HepG2 (cell line): Measurements from ENCODE around the gene SLIT3. TPM values are rescaled to one million over a fixed set of nuclear protein-coding genes. Genes with fewer than 3 reads are reported as not detected.

Experiments
- ATAC-seq: fragments of 200-7000 bp; cut with Tn5 transposase; 3 replicates; pipeline ENCODE4 v1.9.1; 2020; ENCODE audit warnings: mild to moderate bottlenecking, moderate library complexity
- BruUV-seq: library from RNA; stranded (reverse); fragments of 400-500 nt; replicated peaks from 2 replicates; lab custom pipeline; 2021; lab: Mats Ljungman, UMichigan
- CTCF ChIA-PET: fragments of 300-600 bp; formaldehyde crosslinking; extraction: SDS; loops from one replicate; lab custom pipeline; 2021; ENCODE audit warnings: low total read pairs, inconsistent platforms, low intra/inter-chr PET ratio; lab: Yijun Ruan, JAX
- POLR2A ChIA-PET: fragments of 350-600 bp; sonication (Branson Sonifier 250); formaldehyde crosslinking; loops from one replicate; lab custom pipeline; 2020; ENCODE audit warnings: antibody characterized with exemption, inconsistent platforms; lab: Yijun Ruan, JAX
- DNase-seq: peaks from one replicate; pipeline ENCODE4 v3.0.0-alpha.2; 2015; ENCODE audit warnings: low spot score
- FAIRE-seq: peaks from 3 replicates; lab custom pipeline; 2011; peaks lifted over from hg19 to GRCh38; lab: Jason Lieb, UNC
- H2AFZ ChIP-seq: one replicate; pipeline ENCODE4 v1.6.1; 2011; ENCODE audit warnings: low read length, inconsistent platforms
- H3K27ac ChIP-seq: fragments of 300-600 bp; 3 replicates; pipeline ENCODE4 v1.8.0; 2011; ENCODE audit warnings: mixed run types, mild to moderate bottlenecking, mixed read lengths, low read length, inconsistent platforms; ENCODE audit not compliant: insufficient read depth; ENCODE audit errors: extremely low read length
- H3K27me3 ChIP-seq, 2 experiments: fragments of 200-600 bp in 1 of 2; 2 replicates in 1 of 2; 3 replicates in 1 of 2; pipeline versions ENCODE4 v1.6.0 to v1.8.0; 2011; ENCODE audit warnings: low read length in 2 of 2, mild to moderate bottlenecking in 2 of 2, moderate library complexity in 2 of 2, inconsistent platforms in 1 of 2; ENCODE audit not compliant: insufficient read depth in 2 of 2, control insufficient read depth in 1 of 2
- H3K36me3 ChIP-seq, 2 experiments: fragments of 200-600 bp in 1 of 2; replicated peaks in 1 of 2; 2 replicates in 1 of 2; 3 replicates in 1 of 2; pipeline versions ENCODE4 v1.5.1 to v1.8.0; 2011; ENCODE audit warnings: low read length in 2 of 2, inconsistent platforms in 1 of 2; ENCODE audit not compliant: insufficient read depth in 2 of 2, control insufficient read depth in 1 of 2
- H3K4me1 ChIP-seq: 2 replicates; pipeline ENCODE4 v1.5.1; 2012; ENCODE audit warnings: low read length, inconsistent platforms; ENCODE audit not compliant: insufficient read depth
- H3K4me2 ChIP-seq: 2 replicates; pipeline ENCODE4 v1.6.0; 2011; ENCODE audit warnings: low read depth, low read length, inconsistent platforms
- H3K4me3 ChIP-seq, 3 experiments: fragments of 200-600 bp in 1 of 3; sonication (generic), shearing (Covaris generic) in 1 of 3; replicated peaks in 1 of 3; 2 replicates each; pipeline ENCODE4 v1.5.1; 2011 to 2016; ENCODE audit warnings: low read length in 3 of 3, inconsistent platforms in 2 of 3, low read depth in 2 of 3, mild to moderate bottlenecking in 2 of 3, control low read depth in 1 of 3, mixed read lengths in 1 of 3; ENCODE audit not compliant: insufficient read depth in 1 of 3
- H3K79me2 ChIP-seq: one replicate; pipeline ENCODE4 v1.6.1; 2011; ENCODE audit warnings: low read length, inconsistent platforms; ENCODE audit not compliant: insufficient read depth
- H3K9ac ChIP-seq: 2 replicates; pipeline ENCODE4 v1.6.0; 2011; ENCODE audit warnings: mild to moderate bottlenecking, low read depth, low read length, inconsistent platforms; ENCODE audit not compliant: insufficient read depth
- H3K9me3 ChIP-seq: 2 replicates; pipeline ENCODE4 v1.5.1; 2012; ENCODE audit warnings: mild to moderate bottlenecking, low read length
- H4K20me1 ChIP-seq: 2 replicates; pipeline ENCODE4 v1.6.0; 2011; ENCODE audit warnings: inconsistent platforms, mild to moderate bottlenecking, low read length, moderate library complexity; ENCODE audit not compliant: insufficient read depth
- BCL6 ChIP-seq: IDR thresholded peaks from 2 replicates; pipeline ENCODE4 v1.6.1; 2016; ENCODE audit warnings: missing genetic modification reagents, missing compliant biosample characterization
- HHEX ChIP-seq: IDR thresholded peaks from 2 replicates; pipeline ENCODE4 v1.6.1; 2016; ENCODE audit warnings: control low read depth
- MNT ChIP-seq: fragments of 450-650 bp; IDR thresholded peaks from 2 replicates; pipeline ENCODE4 v1.6.1; 2016
- NR3C1 ChIP-seq: sonication (generic); formaldehyde crosslinking; IDR thresholded peaks from 2 replicates; pipeline ENCODE4 v1.4.0; 2020; ENCODE audit warnings: missing genetic modification reagents
- RFXAP ChIP-seq: sonication (generic); formaldehyde crosslinking; IDR thresholded peaks from 2 replicates; pipeline ENCODE4 v1.4.0; 2020; ENCODE audit warnings: missing genetic modification reagents, borderline replicate concordance
- SNAPC5 ChIP-seq: sonication (generic); formaldehyde crosslinking; IDR thresholded peaks from 2 replicates; pipeline ENCODE4 v1.8.1; 2023; ENCODE audit warnings: mild to moderate bottlenecking, missing genetic modification reagents, borderline replicate concordance
- ZMAT5 ChIP-seq: sonication (generic); formaldehyde crosslinking; IDR thresholded peaks from 2 replicates; pipeline ENCODE4 v1.5.0; 2020; ENCODE audit warnings: mild to moderate bottlenecking, low read depth, missing genetic modification reagents, borderline replicate concordance
- ZNF251 ChIP-seq: sonication (generic); formaldehyde crosslinking; IDR thresholded peaks from 2 replicates; pipeline ENCODE4 v1.9.0; 2021; ENCODE audit warnings: mild to moderate bottlenecking, missing genetic modification reagents
- ZNF678 ChIP-seq: sonication (generic); formaldehyde crosslinking; IDR thresholded peaks from 2 replicates; pipeline ENCODE4 v1.4.0; 2020; ENCODE audit warnings: mild to moderate bottlenecking, missing genetic modification reagents
- ZNF749 ChIP-seq: sonication (generic); formaldehyde crosslinking; IDR thresholded peaks from 2 replicates; pipeline ENCODE4 v1.8.0; 2022; ENCODE audit warnings: mild to moderate bottlenecking, missing genetic modification reagents, moderate library complexity, borderline replicate concordance
- ZNF792 ChIP-seq: IDR thresholded peaks from 2 replicates; pipeline ENCODE4 v1.6.1; 2016
- WGBS: methylation state at CpG from one replicate; pipeline ENCODE4 v1.1.6; 2017; ENCODE audit warnings: low lambda C conversion rate; 5-methylcytosine and 5-hydroxymethylcytosine counted together
- in situ Hi-C: cut with HindIII; loops from 2 replicates; pipeline ENCODE4 v1.10.0; 2017; ENCODE audit warnings: low pct_unique_long_range_greater_than_20kb; ENCODE audit not compliant: extremely low pct_ligation_motif_present
- intact Hi-C: fragments of 100-400 bp; cut with micrococcal nuclease; formaldehyde crosslinking; loops from one replicate; pipeline ENCODE4 v1.10.0; 2022; ENCODE audit not compliant: unreplicated experiment
- polyA plus RNA-seq, 8 experiments: library from polyadenylated mRNA; depleted of rRNA in 3 of 8; stranded (reverse) in 7 of 8; unstranded in 1 of 8; fragments of >200 nt; fragmentation: Illumina TruSeq in 4 of 8; extraction: Trizol in 4 of 8; gene quantifications; 2 replicates each; pipeline versions ENCODE4 v1.2.1 to v1.2.3, GENCODE V29; 2011 to 2016; ENCODE audit warnings: low read depth in 4 of 8, missing spikeins in 1 of 8, mixed read lengths in 1 of 8; ENCODE audit not compliant: insufficient read depth in 1 of 8
- total RNA-seq, 5 experiments: library from RNA; depleted of rRNA; stranded (reverse); fragments of >200 nt; fragmentation: Illumina TruSeq; extraction: Trizol; gene quantifications; 2 replicates each; pipeline ENCODE4 v1.2.3, GENCODE V29; 2016; ENCODE audit warnings: low read depth in 1 of 5

SLIT3 gene
- total and polyA plus RNA-seq, 2 of the 13 experiments (the other 11 are each of a cell fraction or from before 2014, with no cell fraction given): not detected

- TF ChIP-seq BCL6: no peak
- TF ChIP-seq ZNF749: no peak
- TF ChIP-seq SNAPC5 (CRISPR knock-in tag): no peak
- TF ChIP-seq ZNF678: no peak
- TF ChIP-seq NR3C1 (CRISPR knock-in tag): no peak
- no peak for TF ChIP-seq ZMAT5 (CRISPR knock-in tag)
- no peak for TF ChIP-seq ZNF251 (CRISPR knock-in tag)
- TF ChIP-seq MNT: no peak
- TF ChIP-seq ZNF792 (CRISPR knock-in tag): no peak
- no peak for TF ChIP-seq RFXAP (CRISPR knock-in tag)
- no peak for TF ChIP-seq HHEX (CRISPR knock-in tag)
- no peak for FAIRE-seq
- Histone ChIP-seq H2AFZ (no peak overlapping the region), H3K4me3 (no peak overlapping the region), H3K4me1 (no peaks in the 10 kb centered on the region), H3K27me3 (peaks cover 2 to 26% of the 10 kb centered on the region in 2 experiments; a peak in 4 of 5 replicates), H3K4me2 (no peak overlapping the region), H3K79me2 (no peaks in the 10 kb centered on the region), H4K20me1 (no peaks in the 10 kb centered on the region), H3K36me3 (no peaks in the 10 kb centered on the region), H3K9ac (no peak overlapping the region), H3K9me3 (no peaks in the 10 kb centered on the region), H3K27ac (no peak overlapping the region)
- ChIA-PET POLR2A (no interaction called here), CTCF (no interaction called here)
- ATAC-seq: no peak
- in situ Hi-C loops: no loop called here
- 33% methylated on average over 4 of the region's 4 CpGs for WGBS
- no peak for DNase-seq
- intact Hi-C loops: loop anchor here (5.0 kb wide), 1 partner anchor 293 kb away; no protein-coding TSS in a partner anchor
- BruUV-seq: no TSS peak
Measured at GRCh38 chr5:169004551-169004950, 296.4 kb downstream of the SLIT3 start.
